ENCODE data around the gene GAB1. TPM values are rescaled to one million over a fixed set of nuclear protein-coding genes. Genes with fewer than 3 reads are reported as not detected.

The GAB1 gene
- total and polyA plus RNA-seq, 2 of the 13 experiments (the other 11 are each of a cell fraction or from before 2014, with no cell fraction given) = 8.7 to 14.7 TPM

- TF ChIP-seq KLF9 (CRISPR knock-in tag; IDR thresholded peaks at IDR 0.05; ENCODE audit: low read depth) = no peak
- TF ChIP-seq YEATS2 (CRISPR knock-in tag; IDR thresholded peaks at IDR 0.05; ENCODE audit: borderline replicate concordance) = no peak
- no peak for TF ChIP-seq MAZ (IDR thresholded peaks at IDR 0.05; ENCODE audit: borderline replicate concordance, low read depth, low read length)
- no peak for TF ChIP-seq MAZ (CRISPR knock-in tag; IDR thresholded peaks at IDR 0.05; ENCODE audit: low read depth)
- TF ChIP-seq ZNF251 (CRISPR knock-in tag; IDR thresholded peaks at IDR 0.05) = no peak
- TF ChIP-seq ZFP82 (CRISPR knock-in tag; IDR thresholded peaks at IDR 0.05; ENCODE audit: borderline replicate concordance) = no peak
- no peak for TF ChIP-seq TOE1 (CRISPR knock-in tag; IDR thresholded peaks at IDR 0.05)
- TF ChIP-seq LCORL (IDR thresholded peaks at IDR 0.05) = no peak
- TF ChIP-seq LCORL (CRISPR knock-in tag; IDR thresholded peaks at IDR 0.05) = peak; percentile 44; the same call in 1 of the 2 replicates
- TF ChIP-seq ZFP41 (CRISPR knock-in tag; IDR thresholded peaks at IDR 0.05; ENCODE audit: borderline replicate concordance) = no peak
- TF ChIP-seq DPF2 (CRISPR knock-in tag; IDR thresholded peaks at IDR 0.05; ENCODE audit: borderline replicate concordance, low read depth) = no peak
- no peak for TF ChIP-seq SRSF1 (optimal IDR thresholded peaks at IDR 0.05; ENCODE audit: low read depth, low read length)
- TF ChIP-seq RXRB (CRISPR knock-in tag; IDR thresholded peaks at IDR 0.05; ENCODE audit: borderline replicate concordance) = peak; percentile 33; the same call in 1 of the 2 replicates
- TF ChIP-seq TFAP4 (IDR thresholded peaks at IDR 0.05; ENCODE audit: borderline replicate concordance, low read depth) = peak; percentile 60
- peak; percentile 40; the same call in 1 of the 2 replicates for TF ChIP-seq RXRA (CRISPR knock-in tag; IDR thresholded peaks at IDR 0.05)
- TF ChIP-seq GPBP1L1 (CRISPR knock-in tag; IDR thresholded peaks at IDR 0.05) = no peak
- no peak for TF ChIP-seq ETV5 (CRISPR knock-in tag; IDR thresholded peaks at IDR 0.05; ENCODE audit: borderline replicate concordance)
- TF ChIP-seq POLR2AphosphoS2 (IDR thresholded peaks at IDR 0.05; ENCODE audit: low read depth, low read length) = no peak
- no peak for TF ChIP-seq ZNF550 (CRISPR knock-in tag; IDR thresholded peaks at IDR 0.05; ENCODE audit: borderline replicate concordance)
- no peak for TF ChIP-seq ZNF562 (CRISPR knock-in tag; IDR thresholded peaks at IDR 0.05; ENCODE audit: borderline replicate concordance)
- 0 out of 2 replicates have a peak, but pooled peaks have one; percentile 9 for TF ChIP-seq MIXL1 (CRISPR knock-in tag; IDR thresholded peaks at IDR 0.05)
- 0 out of 2 replicates have a peak, but pooled peaks have one; percentile 29 for TF ChIP-seq ZNF263 (CRISPR knock-in tag; IDR thresholded peaks at IDR 0.05)
- no peak for TF ChIP-seq ZNF510 (CRISPR knock-in tag; IDR thresholded peaks at IDR 0.05; ENCODE audit: low read depth)
- TF ChIP-seq SP2 (CRISPR knock-in tag; IDR thresholded peaks at IDR 0.05) = no peak
- TF ChIP-seq ZNF746 (CRISPR knock-in tag; IDR thresholded peaks at IDR 0.05) = no peak; the same call in 1 of the 2 replicates
- TF ChIP-seq ZNF740 (CRISPR knock-in tag; IDR thresholded peaks at IDR 0.05) = peak; percentile 91
- TF ChIP-seq DBP (CRISPR knock-in tag; IDR thresholded peaks at IDR 0.05; ENCODE audit: not compliant biosample characterization) = no peak
- TF ChIP-seq HOXA7 (CRISPR knock-in tag; IDR thresholded peaks at IDR 0.05) = no peak
- TF ChIP-seq CREM (IDR thresholded peaks at IDR 0.05) = peak; percentile 39; the same call in 1 of the 2 replicates
- no peak for TF ChIP-seq CREM (CRISPR knock-in tag; IDR thresholded peaks at IDR 0.05)
Measured at GRCh38 chr4:143337600-143338287, 1.1 kb downstream of the GAB1 start (continued).
